IMR-90 (cell line): Measurements from ENCODE around the gene UPK1A. TPM values are rescaled to one million over a fixed set of nuclear protein-coding genes. Genes with fewer than 3 reads are reported as not detected.

ENCODE experiments used
- ATAC-seq: fragments of 200-7000 bp; cut with Tn5 transposase; 2 replicates; pipeline ENCODE4 v1.9.1; 2020; ENCODE audit warnings: low read depth, mild to moderate bottlenecking, moderate library complexity
- BruUV-seq: library from RNA; stranded (reverse); fragments of 400-500 nt; replicated peaks from 2 replicates; lab custom pipeline; 2021; lab: Mats Ljungman, UMichigan
- CTCF ChIA-PET: fragments of 300-600 bp; formaldehyde crosslinking; extraction: SDS; loops from one replicate; lab custom pipeline; 2021; ENCODE audit warnings: antibody characterized with exemption; lab: Yijun Ruan, JAX
- POLR2A ChIA-PET: fragments of 300-600 bp; sonication (Branson Sonifier 250); formaldehyde crosslinking; loops from one replicate; lab custom pipeline; 2022; ENCODE audit warnings: antibody characterized with exemption; ENCODE audit not compliant: unreplicated experiment; lab: Charles Lee
- DNase-seq: peaks from one replicate; pipeline ENCODE4 v3.0.0; 2013
- H2AFZ ChIP-seq: replicated peaks from 2 replicates; pipeline ENCODE3; 2013; ENCODE audit warnings: low read length, mild to moderate bottlenecking; ENCODE audit not compliant: poor library complexity
- H2AK5ac ChIP-seq: 2 replicates; pipeline ENCODE4 v1.6.1; 2013; ENCODE audit warnings: low read depth, low read length, inconsistent platforms
- H2AK9ac ChIP-seq: replicated peaks from 2 replicates; pipeline ENCODE3; 2013; ENCODE audit warnings: mild to moderate bottlenecking, low read depth, low read length, moderate library complexity; ENCODE audit not compliant: poor library complexity
- H2BK120ac ChIP-seq: 2 replicates; pipeline ENCODE4 v1.6.1; 2013; ENCODE audit warnings: low read depth, low read length, inconsistent platforms
- H2BK15ac ChIP-seq: 3 replicates; pipeline ENCODE4 v1.6.1; 2013; ENCODE audit warnings: low read depth, low read length, inconsistent platforms
- H2BK20ac ChIP-seq: 2 replicates; pipeline ENCODE4 v1.6.1; 2013; ENCODE audit warnings: low read depth, mild to moderate bottlenecking, inconsistent platforms, low read length, moderate library complexity
- H2BK5ac ChIP-seq: 2 replicates; pipeline ENCODE4 v1.6.1; 2013; ENCODE audit warnings: mild to moderate bottlenecking, low read depth, low read length, inconsistent platforms; ENCODE audit not compliant: poor library complexity, severe bottlenecking
- H3K14ac ChIP-seq: replicated peaks from 2 replicates; pipeline ENCODE4 v1.6.1; 2013; ENCODE audit warnings: low read depth, low read length, inconsistent platforms
- H3K18ac ChIP-seq: 2 replicates; pipeline ENCODE4 v1.6.1; 2013; ENCODE audit warnings: low read depth, low read length, control low read depth
- H3K23ac ChIP-seq: 2 replicates; pipeline ENCODE4 v1.6.1; 2013; ENCODE audit warnings: low read depth, low read length, inconsistent platforms
- H3K27ac ChIP-seq: 2 replicates; pipeline ENCODE4 v1.5.1; 2013; ENCODE audit warnings: mild to moderate bottlenecking, control low read depth, low read length; ENCODE audit not compliant: insufficient read depth
- H3K27me3 ChIP-seq: 2 replicates; pipeline ENCODE4 v1.6.1; 2013; ENCODE audit warnings: low read length; ENCODE audit not compliant: control insufficient read depth, insufficient read depth
- H3K36me3 ChIP-seq: 2 replicates; pipeline ENCODE4 v1.6.1; 2013; ENCODE audit warnings: low read length, mixed read lengths; ENCODE audit not compliant: control insufficient read depth, insufficient read depth
- H3K4ac ChIP-seq: 2 replicates; pipeline ENCODE4 v1.6.1; 2013; ENCODE audit warnings: low read depth, low read length, inconsistent platforms
- H3K4me1 ChIP-seq: 2 replicates; pipeline ENCODE4 v1.6.1; 2013; ENCODE audit warnings: low read length, mixed read lengths; ENCODE audit not compliant: control insufficient read depth, insufficient read depth
- H3K4me2 ChIP-seq: 2 replicates; pipeline ENCODE4 v1.6.1; 2013; ENCODE audit warnings: low read depth, mild to moderate bottlenecking, control low read depth, low read length, moderate library complexity
- H3K4me3 ChIP-seq: 2 replicates; pipeline ENCODE4 v1.5.1; 2013; ENCODE audit warnings: low read depth, mild to moderate bottlenecking, control low read depth, low read length, moderate library complexity; ENCODE audit not compliant: insufficient read depth
- H3K56ac ChIP-seq: 2 replicates; pipeline ENCODE4 v1.6.1; 2013; ENCODE audit warnings: low read length, inconsistent platforms; ENCODE audit not compliant: insufficient read depth; ENCODE audit errors: extremely low read depth
- H3K79me1 ChIP-seq, 2 experiments: 2 replicates each; pipeline ENCODE4 v1.6.1; 2013; ENCODE audit warnings: low read length in 2 of 2, inconsistent platforms in 1 of 2, low read depth in 1 of 2
- H3K9ac ChIP-seq: 2 replicates; pipeline ENCODE4 v1.6.1; 2013; ENCODE audit warnings: low read depth, low read length, control low read depth
- H3K9me1 ChIP-seq: 2 replicates; pipeline ENCODE4 v1.6.1; 2013; ENCODE audit warnings: low read length, inconsistent platforms; ENCODE audit not compliant: insufficient read depth
- H3K9me3 ChIP-seq: 2 replicates; pipeline ENCODE4 v1.6.1; 2013; ENCODE audit warnings: low read length; ENCODE audit not compliant: control insufficient read depth, insufficient read depth
- H4K20me1 ChIP-seq: 2 replicates; pipeline ENCODE4 v1.6.1; 2013; ENCODE audit warnings: low read length, inconsistent platforms; ENCODE audit not compliant: insufficient read depth
- H4K5ac ChIP-seq: 2 replicates; pipeline ENCODE4 v1.6.1; 2013; ENCODE audit warnings: mild to moderate bottlenecking, low read depth, low read length, control low read depth
- H4K8ac ChIP-seq, 2 experiments: 2 replicates each; pipeline ENCODE4 v1.6.1; 2013; ENCODE audit warnings: low read depth in 2 of 2, low read length in 2 of 2, control low read depth in 1 of 2, inconsistent platforms in 1 of 2
- H4K91ac ChIP-seq: 2 replicates; pipeline ENCODE4 v1.6.1; 2013; ENCODE audit warnings: low read depth, low read length, inconsistent platforms; ENCODE audit not compliant: insufficient read depth
- BHLHE40 ChIP-seq: fragments of 150-350 bp; IDR thresholded peaks from 2 replicates; pipeline ENCODE4 v1.6.1; 2016; ENCODE audit warnings: mild to moderate bottlenecking, low read depth, low read length
- CEBPB ChIP-seq: IDR thresholded peaks from 2 replicates; pipeline ENCODE4 v1.6.1; 2012; ENCODE audit warnings: low read depth, low read length, improper control_type of control experiment
- CHD1 ChIP-seq: IDR thresholded peaks from 2 replicates; pipeline ENCODE4 v1.6.1; 2012; ENCODE audit warnings: low read depth, low read length, improper control_type of control experiment
- CTCF ChIP-seq: conservative IDR thresholded peaks from 2 replicates; pipeline ENCODE4 v1.5.1; 2012; ENCODE audit warnings: mild to moderate bottlenecking, low read depth, low read length, improper control_type of control experiment
- FOS ChIP-seq: fragments of 150-350 bp; IDR thresholded peaks from 2 replicates; pipeline ENCODE4 v1.6.1; 2016; ENCODE audit warnings: low read depth, low read length
- MAFK ChIP-seq: IDR thresholded peaks from 2 replicates; pipeline ENCODE4 v1.6.1; 2012; ENCODE audit warnings: low read depth, low read length, improper control_type of control experiment
- MAZ ChIP-seq: IDR thresholded peaks from 2 replicates; pipeline ENCODE4 v1.6.1; 2012; ENCODE audit warnings: low read depth, mild to moderate bottlenecking, low read length, improper control_type of control experiment, moderate library complexity, borderline replicate concordance
- MXI1 ChIP-seq: IDR thresholded peaks from 2 replicates; pipeline ENCODE4 v1.6.1; 2012; ENCODE audit warnings: low read depth, mild to moderate bottlenecking, low read length, moderate library complexity, borderline replicate concordance
- NFE2L2 ChIP-seq: fragments of 150-350 bp; IDR thresholded peaks from 2 replicates; pipeline ENCODE4 v1.6.1; 2016; ENCODE audit warnings: low read depth, mild to moderate bottlenecking, low read length
- POLR2A ChIP-seq: IDR thresholded peaks from 2 replicates; pipeline ENCODE4 v1.6.1; 2012; ENCODE audit warnings: mild to moderate bottlenecking, low read depth, low read length
- RAD21 ChIP-seq: IDR thresholded peaks from 2 replicates; pipeline ENCODE4 v1.6.1; 2012; ENCODE audit warnings: low read length, improper control_type of control experiment
- RCOR1 ChIP-seq: IDR thresholded peaks from 2 replicates; pipeline ENCODE4 v1.6.1; 2012; ENCODE audit warnings: mild to moderate bottlenecking, low read length, improper control_type of control experiment; ENCODE audit not compliant: insufficient replicate concordance
- RFX5 ChIP-seq: IDR thresholded peaks from 2 replicates; pipeline ENCODE4 v1.8.0; 2012; ENCODE audit warnings: low read depth, mild to moderate bottlenecking, low read length, moderate library complexity
- SMC3 ChIP-seq: fragments of 150-350 bp; IDR thresholded peaks from 2 replicates; pipeline ENCODE4 v1.6.1; 2016; ENCODE audit warnings: low read depth, mild to moderate bottlenecking, antibody characterized with exemption, low read length, moderate library complexity
- USF2 ChIP-seq: fragments of 150-350 bp; IDR thresholded peaks from 2 replicates; pipeline ENCODE4 v1.6.1; 2017; ENCODE audit warnings: mild to moderate bottlenecking, antibody characterized with exemption, low read length, low read depth
- WGBS, 2 experiments: methylation state at CpG; one replicate each; pipeline versions ENCODE4 v1.1.5 to v1.1.7; 2013; ENCODE audit warnings: missing lambda C conversion rate in 2 of 2; ENCODE audit not compliant: insufficient read length in 1 of 2; ENCODE audit errors: extremely low coverage in 2 of 2; 5-methylcytosine and 5-hydroxymethylcytosine counted together
- dilution Hi-C: fragments of 300-500 bp; cut with HindIII; formaldehyde crosslinking; loops from one replicate; pipeline ENCODE4 v1.14.3; 2018; ENCODE audit warnings: low sequenced_read_pairs; ENCODE audit not compliant: unreplicated experiment
- in situ Hi-C: fragments of 300-500 bp; cut with MboI; formaldehyde crosslinking; loops from 3 replicates; pipeline ENCODE4 v1.14.3; 2019; ENCODE audit warnings: low sequenced_read_pairs, inconsistent platforms, mixed read lengths
- intact Hi-C: fragments of 100-400 bp; cut with micrococcal nuclease; formaldehyde crosslinking; loops from 2 replicates; pipeline ENCODE4 v1.10.0; 2022
- polyA plus RNA-seq, 3 experiments: library from polyadenylated mRNA; depleted of rRNA; stranded (reverse); fragments of >200 nt; gene quantifications; 2 replicates each; pipeline ENCODE4 v1.2.3, GENCODE V29; 2012; ENCODE audit warnings: low replicate concordance in 1 of 3
- total RNA-seq: library from RNA; depleted of rRNA; stranded (reverse); fragments of >200 nt; gene quantifications from 2 replicates; pipeline ENCODE4 v1.2.3, GENCODE V29; 2012
- TF ChIP-seq, protein P1 (sequence below): fragments of 150-350 bp; IDR thresholded peaks from 2 replicates; pipeline ENCODE4 v1.6.1; 2016; ENCODE audit warnings: low read depth, mild to moderate bottlenecking, low read length, moderate library complexity, borderline replicate concordance

UPK1A gene
- total and polyA plus RNA-seq, 2 of the 4 experiments (the other 2 are of a cell fraction) = 0.21 TPM; not detected in 1

DNA sequence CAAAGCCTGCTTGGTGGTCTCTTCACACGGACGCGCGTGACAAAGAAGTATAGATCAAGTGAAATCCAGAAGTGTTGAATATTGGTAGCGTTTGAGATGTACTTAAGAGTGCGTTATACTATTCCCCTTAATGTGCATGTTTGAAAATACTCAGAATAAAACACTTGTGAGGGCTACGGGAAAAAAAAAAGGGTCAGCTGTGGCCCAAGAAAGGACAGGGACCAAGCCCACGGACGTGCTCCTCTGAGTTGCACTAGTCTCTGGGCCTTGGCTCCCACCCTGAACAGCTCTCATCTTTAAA lies 38.1 kb upstream of the UPK1A start:
- Histone ChIP-seq H4K8ac (peak overlapping the region; percentile 94 to 98), H2BK120ac (peak overlapping the region; percentile 18; the same call in 1 of the 2 replicates), H4K5ac (peak overlapping the region; percentile 77), H3K4me2 (peak overlapping the region; percentile 87), H3K23ac (peak overlapping the region; percentile 12; the same call in 1 of the 2 replicates), H2BK15ac (no peak overlapping the region), H3K18ac (no peak overlapping the region), H2AK5ac (peak overlapping the region; percentile 47), H3K4ac (peak overlapping the region; percentile 66), H2AK9ac (peak overlapping the region; percentile 84), H3K27ac (peak overlapping the region; percentile 55), H3K79me1 (peaks cover 12 to 24% of the 10 kb centered on the region in 2 experiments), H4K20me1 (no peaks in the 10 kb centered on the region), H3K9me3 (no peaks in the 10 kb centered on the region), H3K4me3 (peak overlapping the region; percentile 53), H3K36me3 (peaks cover 27% of the 10 kb centered on the region), H2AFZ (peak overlapping the region; percentile 92), H3K9me1 (0 out of 2 replicates have a peak, but pooled peaks cover 2% of the 10 kb centered on the region), H4K91ac (peak overlapping the region; percentile 64), H3K14ac (peak overlapping the region; percentile 77), H3K27me3 (no peaks in the 10 kb centered on the region), H3K9ac (peak overlapping the region; percentile 65), H3K4me1 (peaks cover 2% of the 10 kb centered on the region; the same call in 1 of the 2 replicates), H3K56ac (peak overlapping the region; percentile 80), H2BK20ac (no peak overlapping the region), H2BK5ac (peak overlapping the region; percentile 23)
- ChIA-PET CTCF (no interaction called here), POLR2A (no interaction called here)
- dilution Hi-C loops = no loop called here
- BruUV-seq = no TSS peak
- WGBS, 2 experiments = 0% methylated on average over 3 of the region's 9 CpGs; no CpG with 5 or more reads in 1 of the 2 experiments
- in situ Hi-C loops = no loop called here
- intact Hi-C loops = loop anchor here (2.0 to 5.0 kb wide), 2 partner anchors 81 to 275 kb away; partner anchors contain the start of gene TMEM147
- DNase-seq (no peak), ATAC-seq (no peak)
- TF ChIP-seq NFE2L2 (no peak), SMC3 (no peak), BHLHE40 (no peak), MAFK (no peak), MXI1 (no peak), USF2 (no peak), CTCF (no peak), RAD21 (no peak), FOS (no peak), CHD1 (no peak), MAZ (no peak), POLR2A (no peak), CEBPB (no peak), RCOR1 (no peak), RFX5 (no peak)
- TF ChIP-seq, protein P1, sequence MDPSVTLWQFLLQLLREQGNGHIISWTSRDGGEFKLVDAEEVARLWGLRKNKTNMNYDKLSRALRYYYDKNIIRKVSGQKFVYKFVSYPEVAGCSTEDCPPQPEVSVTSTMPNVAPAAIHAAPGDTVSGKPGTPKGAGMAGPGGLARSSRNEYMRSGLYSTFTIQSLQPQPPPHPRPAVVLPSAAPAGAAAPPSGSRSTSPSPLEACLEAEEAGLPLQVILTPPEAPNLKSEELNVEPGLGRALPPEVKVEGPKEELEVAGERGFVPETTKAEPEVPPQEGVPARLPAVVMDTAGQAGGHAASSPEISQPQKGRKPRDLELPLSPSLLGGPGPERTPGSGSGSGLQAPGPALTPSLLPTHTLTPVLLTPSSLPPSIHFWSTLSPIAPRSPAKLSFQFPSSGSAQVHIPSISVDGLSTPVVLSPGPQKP = no peak
